AG04449 (cell line): ENCODE measurements around the gene TRIM27.

Experiments used
- CTCF ChIA-PET: fragments of 350-600 bp; formaldehyde crosslinking; extraction: SDS; loops from one replicate; lab custom pipeline; 2021; ENCODE audit warnings: antibody characterized with exemption; lab: Yijun Ruan, JAX
- POLR2A ChIA-PET: fragments of 400-600, 350-600 bp; formaldehyde crosslinking; extraction: SDS; loops from one replicate; lab custom pipeline; 2020; ENCODE audit warnings: antibody characterized with exemption, inconsistent platforms; lab: Yijun Ruan, JAX
- DNase-seq: peaks from one replicate; pipeline ENCODE4 v3.0.0-alpha.2; 2010; ENCODE audit warnings: low read depth, low spot score
- H3K4me3 ChIP-seq: 2 replicates; pipeline ENCODE4 v1.5.1; 2011; ENCODE audit warnings: low read depth, mild to moderate bottlenecking, control low read depth, low read length
- CTCF ChIP-seq: IDR thresholded peaks from one replicate; pipeline ENCODE4 v1.5.1; 2011; ENCODE audit warnings: mild to moderate bottlenecking, moderate library complexity, low read length, control low read depth, inconsistent platforms; ENCODE audit not compliant: insufficient read depth; ENCODE audit errors: missing control alignments

TRIM27 gene

GRCh38 chr6:28947067-28947765 lies 23.4 kb upstream of the TRIM27 start:
- no peak overlapping the region for H3K4me3 ChIP-seq
- CTCF ChIA-PET: no interaction called here
- no peak for DNase-seq
- no peak for TF ChIP-seq CTCF
- POLR2A ChIA-PET: interaction anchor here (0.6 kb wide), 1 partner anchor 151 kb away, joined by 3 read pairs; no protein-coding TSS in a partner anchor

DNA sequence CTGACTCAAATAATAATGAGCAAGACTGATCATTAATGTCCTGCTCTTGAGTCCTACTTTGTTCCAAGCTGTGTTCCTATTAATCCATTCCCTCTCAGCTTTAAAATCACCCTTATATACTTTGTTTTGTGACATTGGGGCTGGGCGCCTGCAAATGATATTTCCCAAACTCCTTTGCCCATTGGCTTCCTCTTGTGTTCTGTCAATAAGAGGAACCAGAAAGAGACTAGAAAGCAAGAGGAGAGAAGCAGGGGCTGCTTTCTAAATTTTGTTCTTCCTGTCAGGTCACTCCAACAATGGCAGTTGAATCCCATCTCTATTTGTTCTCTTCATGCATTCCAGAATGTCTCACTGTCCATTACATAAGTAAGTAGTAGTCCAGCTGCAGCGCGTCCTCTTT lies 21.6 kb upstream of the TRIM27 start:
- POLR2A ChIA-PET: no interaction called here
- no peak for TF ChIP-seq CTCF
- no peak for DNase-seq
- H3K4me3 ChIP-seq: no peak overlapping the region
- CTCF ChIA-PET: interaction anchor here (0.9 kb wide), 1 partner anchor 71 kb away, joined by 4 read pairs; no protein-coding TSS in a partner anchor

DNA sequence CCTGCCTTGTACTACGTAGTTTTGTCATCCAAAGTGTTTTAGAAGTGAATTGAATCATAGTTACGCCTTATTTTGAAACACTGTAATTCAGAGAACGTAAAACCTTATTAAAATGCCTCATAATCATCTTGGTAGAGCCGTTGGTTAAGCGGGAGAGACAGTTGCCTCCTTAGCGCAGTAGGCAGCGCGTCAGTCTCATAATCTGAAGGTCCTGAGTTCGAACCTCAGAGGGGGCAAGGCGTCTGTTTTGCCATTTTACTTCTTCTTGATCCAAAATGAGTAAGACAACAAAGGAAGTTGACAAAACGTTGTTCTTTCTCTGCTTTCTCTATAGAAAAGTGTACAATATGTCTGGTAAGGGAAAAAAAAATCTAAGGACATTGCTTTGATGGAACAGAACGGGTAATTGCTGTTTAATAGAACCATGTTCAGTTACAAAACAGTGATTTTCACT lies 20.7 kb upstream of the TRIM27 start:
- ChIA-PET CTCF (interaction anchor here (0.8 kb wide), 1 partner anchor 33 kb away, joined by 3 read pairs; no protein-coding TSS in a partner anchor), POLR2A (no interaction called here)
- peak overlapping the region; percentile 74 for H3K4me3 ChIP-seq
- DNase-seq: no peak
- TF ChIP-seq CTCF: no peak

DNA sequence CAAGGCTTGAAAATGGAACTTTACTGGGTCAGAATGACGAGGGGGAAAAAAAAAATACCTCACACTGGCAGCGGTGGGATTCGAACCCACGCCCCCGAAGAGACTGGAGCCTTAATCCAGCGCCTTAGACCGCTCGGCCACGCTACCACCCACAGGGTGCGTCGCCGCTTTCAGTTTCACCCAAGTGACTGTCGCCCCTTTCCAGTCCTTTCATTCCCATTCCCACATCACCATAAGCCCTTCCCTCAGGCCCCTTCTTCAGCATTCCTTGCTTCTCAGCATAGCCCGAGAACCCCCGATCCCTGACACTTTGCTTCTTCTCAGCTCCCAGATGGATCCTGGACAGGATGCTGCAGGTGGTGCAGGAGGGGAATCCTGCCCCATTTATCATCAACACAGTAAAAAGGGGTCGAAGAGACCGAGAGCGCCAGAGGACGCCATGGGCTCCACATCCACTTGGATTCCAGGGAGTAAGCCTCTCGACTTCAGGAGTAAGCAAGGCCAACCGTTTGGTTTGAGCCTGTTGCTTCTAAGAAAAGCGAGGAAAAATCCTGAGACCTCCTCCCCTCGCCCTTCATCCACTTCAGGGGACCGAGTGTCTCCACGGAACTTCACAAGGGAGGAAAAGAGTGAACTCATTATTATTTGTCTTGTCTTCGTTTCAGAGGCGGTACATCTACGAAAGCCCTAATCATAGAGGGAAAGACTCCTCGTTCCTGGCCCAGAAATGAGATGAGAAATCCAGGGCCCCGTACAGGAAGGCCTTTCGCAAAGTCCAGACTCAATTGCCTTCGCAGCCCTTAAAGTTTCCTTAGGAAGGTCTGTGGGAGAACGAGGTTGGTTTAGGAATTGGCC lies 20.0 kb upstream of the TRIM27 start:
- POLR2A ChIA-PET: no interaction called here
- CTCF ChIA-PET: no interaction called here
- DNase-seq: no peak
- TF ChIP-seq CTCF: no peak
- peak overlapping the region; percentile 74 for H3K4me3 ChIP-seq

- POLR2A ChIA-PET: no interaction called here
- no peak for TF ChIP-seq CTCF
- H3K4me3 ChIP-seq: peak overlapping the region; percentile 74
- DNase-seq: no peak
- CTCF ChIA-PET: no interaction called here
These were observed 19.4 kb upstream of the TRIM27 start for GRCh38 chr6:28943223-28943556.
